ENCODE results near the gene GARS1.
"Not testable (repeated sequence)": the region's sequence is repeated elsewhere in the genome, so short reads cannot be mapped to it uniquely, and the experiment has no call there.

Gene GARS1

GRCh38 chr7:30575910-30576309 is 18.8 kb upstream of the GARS1 start:
- DNase-seq (ENCODE audit: low read depth in 2 of 2), result no peak

DNA sequence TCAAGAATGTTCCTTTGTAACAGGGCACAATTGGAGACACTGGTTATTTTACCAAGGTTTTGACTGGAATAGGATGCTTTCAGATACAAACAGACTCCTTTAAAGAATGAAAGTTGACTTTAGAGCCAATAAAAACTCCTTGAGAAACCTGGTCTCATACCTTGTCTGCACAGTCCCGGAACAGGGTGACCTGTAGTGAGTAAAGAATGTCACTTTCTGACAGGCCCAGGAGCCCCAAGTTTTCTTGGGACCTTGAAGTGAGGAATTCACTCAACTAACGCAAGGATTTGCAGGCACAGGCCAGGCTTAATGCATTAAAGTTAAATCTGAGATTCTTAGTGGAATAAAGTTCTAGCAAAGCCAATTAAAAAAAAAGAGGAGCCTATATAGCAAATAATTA is 11.5 kb upstream of the GARS1 start:
- DNase-seq (ENCODE audit: low read depth in 2 of 2), result no peak

DNA sequence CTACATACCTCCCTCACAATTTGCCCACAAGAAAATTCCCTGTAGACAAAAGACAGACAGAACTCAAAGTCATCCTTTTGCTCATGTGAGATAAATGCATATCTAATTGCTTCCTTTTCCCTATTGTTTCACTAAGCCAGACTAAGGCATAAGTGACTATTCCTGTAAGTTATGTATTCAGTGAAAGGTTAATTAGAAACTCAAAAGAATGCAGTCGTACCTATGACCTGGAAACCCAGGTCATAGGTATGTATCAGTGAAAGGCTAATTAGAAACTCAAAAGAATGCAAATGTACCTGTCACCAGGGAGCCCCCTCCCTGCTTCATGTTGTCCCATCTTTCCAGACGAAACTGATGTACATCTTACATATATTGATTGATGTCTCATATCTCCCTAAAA is 10.3 kb upstream of the GARS1 start:
- no peak for DNase-seq (ENCODE audit: low read depth in 2 of 2)

GRCh38 chr7:30584965-30585364 is 9.7 kb upstream of the GARS1 start:
- no peak for DNase-seq (ENCODE audit: low read depth in 2 of 2)

DNA sequence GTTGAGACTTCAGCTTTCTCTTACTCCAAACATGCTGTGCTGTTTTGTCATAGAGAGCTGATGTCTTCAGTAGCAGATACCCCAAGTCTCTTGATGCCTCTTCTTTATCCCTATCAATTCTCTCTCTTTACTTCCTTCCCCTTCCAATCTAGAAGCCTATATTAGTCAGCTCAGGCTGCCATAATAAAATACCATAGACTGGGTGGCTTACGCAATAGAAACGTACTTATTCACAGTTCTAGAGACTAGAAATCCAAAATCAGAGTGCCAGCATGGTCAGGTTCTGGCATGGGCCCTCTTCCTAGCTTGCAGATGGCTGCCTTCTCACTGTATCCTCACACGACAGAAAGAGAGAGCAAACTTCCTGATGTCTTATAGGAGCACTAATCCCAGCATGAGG is 9.0 kb upstream of the GARS1 start:
- no peak for DNase-seq (ENCODE audit: low read depth in 2 of 2)

DNA sequence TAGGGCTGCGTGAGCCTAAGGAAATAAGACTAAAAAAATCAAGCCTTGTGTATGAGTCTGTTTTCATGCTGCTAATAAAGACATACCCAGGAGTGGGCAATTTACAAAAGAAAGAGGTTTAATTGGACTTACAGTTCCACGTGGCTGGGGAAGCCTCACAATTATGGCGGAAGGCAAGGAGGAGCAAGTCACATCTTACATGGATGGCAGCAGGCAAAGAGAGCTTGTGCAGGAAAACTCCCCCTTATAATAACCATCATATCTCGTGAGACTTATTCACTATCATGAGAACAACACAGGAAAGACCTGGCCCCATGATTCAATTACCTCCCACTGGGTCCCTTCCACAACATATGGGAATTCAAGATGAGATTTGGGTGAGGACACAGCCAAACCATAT is 7.1 kb upstream of the GARS1 start:
- DNase-seq (ENCODE audit: low read depth in 2 of 2), result not testable (repeated sequence)

DNA sequence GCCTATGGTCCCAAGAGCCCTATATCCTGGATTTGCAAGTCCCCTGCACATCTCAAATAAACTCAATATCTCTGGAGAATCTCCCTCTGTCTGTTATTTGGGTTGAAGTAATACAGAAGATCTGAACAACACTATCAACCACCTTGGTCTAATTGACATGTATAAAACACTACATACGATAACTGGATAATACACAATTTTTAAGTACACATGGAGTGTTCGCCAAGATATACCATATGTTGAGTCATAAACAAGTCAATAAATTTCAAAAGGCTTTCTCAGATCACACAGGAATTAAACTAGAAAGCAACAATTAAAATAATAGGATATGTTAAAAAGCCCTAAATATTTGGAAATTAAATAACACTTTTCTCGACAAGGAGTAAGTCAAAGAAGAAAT is 5.6 kb upstream of the GARS1 start:
- no peak for DNase-seq (ENCODE audit: low read depth in 2 of 2)

- no peak for DNase-seq (ENCODE audit: low read depth in 2 of 2)
These were observed 584 bp upstream of the GARS1 start for GRCh38 chr7:30594048-30594539.

- DNase-seq (ENCODE audit: low read depth in 2 of 2), result no peak
These were observed 847 bp downstream of the GARS1 start for GRCh38 chr7:30595436-30596013.

DNA sequence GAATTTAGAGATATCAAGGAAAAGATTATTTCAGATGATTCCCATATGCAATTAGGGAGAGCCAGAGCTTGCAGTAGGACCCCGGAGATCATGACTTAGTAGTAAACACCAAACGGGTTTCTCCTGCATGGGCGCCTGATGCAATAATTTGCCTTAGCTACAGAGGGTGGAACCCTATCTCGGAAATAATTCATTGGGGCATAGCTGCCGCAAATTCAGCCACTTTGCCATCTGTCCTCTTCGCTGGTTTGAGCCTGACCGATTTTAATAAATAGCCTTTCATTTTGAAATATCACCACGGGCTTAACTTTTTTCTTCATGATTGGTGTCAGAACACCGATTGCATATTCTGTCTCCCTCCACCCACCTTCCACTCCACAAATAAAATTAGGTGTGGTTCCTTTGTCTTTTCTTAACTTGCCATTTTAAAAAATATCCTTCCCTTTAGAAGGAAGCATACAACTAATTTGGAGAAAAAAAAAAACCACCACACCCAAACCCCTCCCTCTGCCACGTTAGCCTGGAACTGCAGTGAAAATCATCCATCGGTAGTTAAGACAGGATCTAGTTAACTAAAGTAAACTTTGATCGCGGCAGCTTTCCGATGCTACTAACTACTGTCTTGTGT is 1.4 kb downstream of the GARS1 start:
- DNase-seq (ENCODE audit: low read depth in 2 of 2), result no peak

DNA sequence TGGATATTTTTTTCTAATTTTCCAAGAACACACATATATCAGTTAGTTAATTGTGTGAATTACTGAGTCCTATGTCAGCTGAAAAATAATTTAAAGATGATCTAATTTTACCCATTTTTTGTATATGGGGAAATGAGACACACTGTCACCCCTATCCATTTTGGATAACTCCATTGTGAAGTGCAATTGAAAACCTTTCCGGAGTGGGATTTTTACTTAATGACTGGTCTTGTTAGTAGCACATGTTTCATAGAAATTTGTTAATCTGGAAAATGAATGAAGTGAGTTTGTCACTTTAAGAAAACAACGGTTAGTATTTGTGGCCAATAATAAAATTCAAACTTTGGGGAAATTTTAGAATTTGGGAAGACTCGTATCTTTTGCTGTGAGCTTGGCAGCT is 2.0 kb downstream of the GARS1 start:
- DNase-seq (ENCODE audit: low read depth in 2 of 2), result no peak

- no peak for DNase-seq (ENCODE audit: low read depth in 2 of 2)
These were observed 3.6 kb downstream of the GARS1 start for GRCh38 chr7:30598121-30598876.

GRCh38 chr7:30604901-30605300 is 10.2 kb downstream of the GARS1 start:
- DNase-seq (ENCODE audit: low read depth in 2 of 2), result no peak

DNA sequence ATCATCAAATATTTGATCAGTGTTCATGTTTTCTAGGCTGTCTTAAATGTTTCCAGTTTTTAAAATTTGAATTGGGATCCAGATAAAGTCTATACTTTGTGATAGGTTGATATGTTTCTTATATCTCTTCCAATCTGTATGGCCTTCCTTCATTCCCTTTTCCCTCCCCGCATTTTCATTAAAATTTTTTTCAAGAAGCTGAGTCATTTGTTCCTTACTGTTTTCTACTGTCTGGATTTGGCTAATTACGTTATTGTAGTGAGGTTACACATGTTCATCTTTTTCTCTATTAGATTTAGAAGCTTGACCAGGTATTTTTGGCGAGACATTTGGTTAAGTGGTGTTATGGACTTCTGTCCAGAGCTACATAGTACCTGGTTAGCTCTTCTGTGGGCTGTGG is 11.2 kb downstream of the GARS1 start:
- no peak for DNase-seq (ENCODE audit: low read depth in 2 of 2)

GRCh38 chr7:30612658-30613265 is 18.1 kb downstream of the GARS1 start:
- DNase-seq (ENCODE audit: low read depth in 2 of 2), result no peak

DNA sequence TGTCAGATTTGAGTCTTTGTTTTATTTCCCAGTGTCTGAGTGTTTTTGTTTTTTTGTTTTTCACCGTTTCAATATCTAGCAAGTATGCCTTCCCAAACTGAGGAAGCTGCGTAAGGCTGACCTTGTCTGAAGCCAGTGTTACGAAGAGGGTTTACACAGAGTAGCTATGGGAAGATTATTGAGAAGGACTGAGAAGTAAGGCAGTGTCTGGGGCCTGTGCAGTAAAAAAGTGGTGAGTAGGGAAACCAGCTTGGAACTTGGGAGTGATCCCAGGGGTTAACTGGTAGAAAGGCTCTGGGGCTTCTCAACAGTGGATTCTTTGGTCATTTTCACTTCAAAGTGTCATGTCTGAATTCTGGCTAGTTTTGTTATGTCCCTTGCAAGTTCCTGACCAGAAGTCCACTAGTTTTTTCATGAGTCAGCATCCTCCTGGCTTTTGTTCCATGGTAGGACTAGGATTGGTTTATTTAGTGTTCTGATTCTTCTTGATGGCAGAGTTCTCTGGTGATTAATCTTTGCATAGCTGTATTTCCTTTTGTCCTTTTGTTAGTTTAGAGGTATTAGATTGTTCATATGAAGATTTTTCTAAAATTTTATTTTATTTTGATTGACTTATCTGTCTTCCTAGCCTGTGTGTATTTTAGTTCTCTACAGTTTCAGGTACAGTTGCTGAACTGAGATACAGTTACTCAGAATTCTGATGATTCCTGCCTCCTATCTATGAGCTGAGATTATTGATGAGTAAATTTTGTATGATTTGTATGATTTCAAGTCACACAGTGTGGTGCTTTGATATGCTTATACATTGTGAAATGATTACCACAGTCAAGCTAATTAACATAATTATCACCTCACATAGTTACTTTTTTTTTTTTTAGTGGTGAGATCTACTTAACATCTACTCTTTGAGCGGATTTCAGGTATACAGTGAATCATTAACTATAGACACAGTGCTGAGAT is 19.0 kb downstream of the GARS1 start:
- DNase-seq (ENCODE audit: low read depth in 2 of 2), result no peak

- DNase-seq (ENCODE audit: low read depth in 2 of 2), result no peak
These were observed 21.6 kb downstream of the GARS1 start for GRCh38 chr7:30616318-30616717.

DNA sequence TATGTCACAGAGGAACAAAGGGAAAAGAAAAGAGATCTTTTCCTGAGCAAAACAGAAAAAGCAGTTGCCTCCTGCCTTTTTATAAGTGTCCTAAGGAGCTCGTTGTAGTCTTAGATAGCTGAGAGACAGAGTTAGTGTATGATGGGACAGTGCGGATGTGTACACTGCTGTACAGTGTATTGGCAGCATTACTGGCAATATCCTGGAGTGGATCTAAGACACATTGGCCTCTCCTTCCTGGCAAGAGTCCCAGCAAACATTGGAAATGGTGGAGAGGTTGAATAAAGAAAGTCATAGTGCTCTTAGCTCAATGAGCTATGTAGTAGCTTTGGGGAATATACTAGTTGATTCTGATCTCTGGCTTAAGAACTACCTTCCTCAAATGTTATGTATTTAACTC is 22.7 kb downstream of the GARS1 start:
- no peak for DNase-seq (ENCODE audit: low read depth in 2 of 2)

DNA sequence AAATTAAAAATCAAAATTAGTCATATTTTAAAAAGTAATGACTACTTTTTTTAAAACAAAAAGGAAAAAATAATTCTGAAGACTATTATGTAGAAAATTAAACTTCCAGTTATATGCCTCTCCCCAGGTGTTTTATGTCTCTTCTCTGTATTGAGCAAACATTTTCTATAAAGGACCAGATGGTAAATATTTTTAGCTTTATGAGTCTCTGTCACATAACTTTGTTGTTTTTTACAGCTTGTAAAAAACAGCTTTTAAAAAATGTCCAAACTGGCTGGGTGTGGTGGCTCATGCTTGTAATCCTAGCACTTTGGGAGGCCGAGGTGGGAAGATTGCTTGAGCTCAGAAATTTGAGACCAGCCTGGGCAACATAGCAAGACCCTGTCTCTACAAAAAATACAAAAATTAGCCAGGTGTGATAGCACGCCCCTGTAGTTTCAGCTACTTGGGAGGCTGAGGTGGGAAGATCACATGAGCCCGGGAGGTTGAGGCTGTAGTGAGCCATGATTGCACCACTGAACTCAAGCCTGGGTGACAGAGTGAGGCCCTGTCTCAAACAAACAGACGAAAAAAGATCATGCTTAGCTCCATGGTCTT is 23.5 kb downstream of the GARS1 start:
- DNase-seq (ENCODE audit: low read depth in 2 of 2), result no peak

- DNase-seq (ENCODE audit: low read depth in 2 of 2), result no peak
These were observed 24.3 kb downstream of the GARS1 start for GRCh38 chr7:30618961-30619360.

- no peak for DNase-seq (ENCODE audit: low read depth in 2 of 2)
These were observed 30.6 kb downstream of the GARS1 start for GRCh38 chr7:30625283-30625682.
